Endodermal cell (in vitro differentiated cells): ENCODE results near the gene STAP1. TPM values are rescaled to one million over a fixed set of nuclear protein-coding genes. Genes with fewer than 3 reads are reported as not detected.

Experiments
- DNase-seq: peaks from one replicate; pipeline ENCODE4 v3.0.0-alpha.2; 2017
- H3K27ac ChIP-seq: 2 replicates; pipeline ENCODE4 v1.5.1; 2013; ENCODE audit warnings: mild to moderate bottlenecking, low read depth, low read length, moderate library complexity
- H3K27me3 ChIP-seq: 2 replicates; pipeline ENCODE4 v1.6.1; 2013; ENCODE audit warnings: mild to moderate bottlenecking, low read length, moderate library complexity; ENCODE audit not compliant: insufficient read depth, control insufficient read depth, poor library complexity, severe bottlenecking
- H3K36me3 ChIP-seq: 2 replicates; pipeline ENCODE4 v1.7.0; 2013; ENCODE audit warnings: mild to moderate bottlenecking, low read length, moderate library complexity; ENCODE audit not compliant: control insufficient read depth, insufficient read depth
- H3K4me1 ChIP-seq: one replicate; pipeline ENCODE4 v1.7.0; 2013; ENCODE audit warnings: low read length; ENCODE audit not compliant: control insufficient read depth, insufficient read depth
- H3K4me3 ChIP-seq: 2 replicates; pipeline ENCODE4 v1.5.1; 2013; ENCODE audit warnings: mild to moderate bottlenecking, low read length, moderate library complexity
- H3K9ac ChIP-seq: 2 replicates; pipeline ENCODE4 v1.6.1; 2013; ENCODE audit warnings: mild to moderate bottlenecking, low read length, moderate library complexity; ENCODE audit not compliant: poor library complexity, severe bottlenecking; ENCODE audit errors: extremely low read depth
- H3K9me3 ChIP-seq: 2 replicates; pipeline ENCODE4 v1.6.1; 2013; ENCODE audit warnings: mild to moderate bottlenecking, low read length, moderate library complexity; ENCODE audit not compliant: control insufficient read depth
- H3K27ac Mint-ChIP-seq: 2 replicates; pipeline ENCODE4 v1.8.0; 2020; ENCODE audit warnings: mixed read lengths
- H3K27me3 Mint-ChIP-seq: 2 replicates; pipeline ENCODE4 v1.8.0; 2021; ENCODE audit warnings: mild to moderate bottlenecking, mixed read lengths; ENCODE audit not compliant: insufficient read depth
- H3K36me3 Mint-ChIP-seq: 2 replicates; pipeline ENCODE4 v1.8.0; 2020; ENCODE audit warnings: low read depth, mixed read lengths
- H3K4me1 Mint-ChIP-seq: 2 replicates; pipeline ENCODE4 v1.8.0; 2020; ENCODE audit warnings: mixed read lengths
- H3K4me3 Mint-ChIP-seq: 2 replicates; pipeline ENCODE4 v1.8.0; 2020; ENCODE audit warnings: mild to moderate bottlenecking, moderate library complexity, mixed read lengths
- H3K9me3 Mint-ChIP-seq: 2 replicates; pipeline ENCODE4 v1.8.0; 2020; ENCODE audit warnings: mild to moderate bottlenecking, mixed read lengths
- WGBS, 2 experiments: methylation state at CpG; one replicate each; pipeline versions ENCODE4 v1.1.5 to v1.1.7; 2013; ENCODE audit warnings: missing lambda C conversion rate in 2 of 2, mixed read lengths in 1 of 2; ENCODE audit not compliant: insufficient coverage in 1 of 2, insufficient read length in 1 of 2; 5-methylcytosine and 5-hydroxymethylcytosine counted together
- total RNA-seq, 2 donors: library from RNA; stranded (reverse); fragmentation: NEBNext Ultra II Directional in 1 of 2; extraction: Animal tissue kit (Norgen Biotek cat#: 25700) in 1 of 2; gene quantifications; 2 replicates in 1 of 2; 3 replicates in 1 of 2; pipeline ENCODE4 v1.2.1, GENCODE V29; 2021
- TF ChIP-seq, protein P1 (sequence below): fragments of 200-600 bp; sonication (generic); conservative IDR thresholded peaks from 2 replicates; pipeline ENCODE4 v1.5.0; 2021; ENCODE audit warnings: antibody characterized with exemption, mild to moderate bottlenecking

Gene STAP1
- total RNA-seq, 2 donors from 2014 or later = not detected

DNA sequence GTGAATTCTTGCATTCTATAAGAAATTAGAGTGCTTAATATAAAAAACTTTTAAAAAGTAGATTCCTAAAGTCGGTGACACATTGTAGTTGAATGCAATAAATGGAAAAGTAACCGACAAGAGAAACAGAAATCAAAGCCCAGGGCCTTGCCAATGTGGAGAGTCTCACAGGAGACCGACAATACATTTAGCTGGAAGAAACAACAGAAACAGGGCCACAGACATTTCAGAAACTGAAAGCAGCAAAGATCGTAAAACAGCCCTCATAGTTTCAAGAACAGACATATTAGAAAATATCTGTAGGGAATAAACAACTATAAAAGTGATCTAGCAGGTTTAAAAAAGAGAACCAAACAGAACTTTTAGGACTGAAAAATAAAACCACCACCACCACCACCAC, 49.5 kb downstream of the STAP1 start:
- peaks cover 5% of the 10 kb centered on the region for H3K9me3 Mint-ChIP-seq
- H3K27ac ChIP-seq = no peak overlapping the region
- no peaks in the 10 kb centered on the region for H3K27me3 ChIP-seq
- no peaks in the 10 kb centered on the region for H3K27me3 Mint-ChIP-seq
- H3K27ac Mint-ChIP-seq = no peak overlapping the region
- H3K4me3 Mint-ChIP-seq = no peak overlapping the region
- peaks cover under 1% of the 10 kb centered on the region for H3K36me3 ChIP-seq
- H3K9ac ChIP-seq = no peak overlapping the region
- no peaks in the 10 kb centered on the region for H3K4me1 Mint-ChIP-seq
- no peaks in the 10 kb centered on the region for H3K9me3 ChIP-seq
- no peaks in the 10 kb centered on the region for H3K4me1 ChIP-seq
- TF ChIP-seq, protein P1, sequence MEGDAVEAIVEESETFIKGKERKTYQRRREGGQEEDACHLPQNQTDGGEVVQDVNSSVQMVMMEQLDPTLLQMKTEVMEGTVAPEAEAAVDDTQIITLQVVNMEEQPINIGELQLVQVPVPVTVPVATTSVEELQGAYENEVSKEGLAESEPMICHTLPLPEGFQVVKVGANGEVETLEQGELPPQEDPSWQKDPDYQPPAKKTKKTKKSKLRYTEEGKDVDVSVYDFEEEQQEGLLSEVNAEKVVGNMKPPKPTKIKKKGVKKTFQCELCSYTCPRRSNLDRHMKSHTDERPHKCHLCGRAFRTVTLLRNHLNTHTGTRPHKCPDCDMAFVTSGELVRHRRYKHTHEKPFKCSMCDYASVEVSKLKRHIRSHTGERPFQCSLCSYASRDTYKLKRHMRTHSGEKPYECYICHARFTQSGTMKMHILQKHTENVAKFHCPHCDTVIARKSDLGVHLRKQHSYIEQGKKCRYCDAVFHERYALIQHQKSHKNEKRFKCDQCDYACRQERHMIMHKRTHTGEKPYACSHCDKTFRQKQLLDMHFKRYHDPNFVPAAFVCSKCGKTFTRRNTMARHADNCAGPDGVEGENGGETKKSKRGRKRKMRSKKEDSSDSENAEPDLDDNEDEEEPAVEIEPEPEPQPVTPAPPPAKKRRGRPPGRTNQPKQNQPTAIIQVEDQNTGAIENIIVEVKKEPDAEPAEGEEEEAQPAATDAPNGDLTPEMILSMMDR = no peak
- no peak overlapping the region for H3K4me3 ChIP-seq
- WGBS, 2 experiments = 89 to 92% methylated on average over 3 to 4 of the region's 4 CpGs
- peaks cover 17% of the 10 kb centered on the region for H3K36me3 Mint-ChIP-seq
- DNase-seq = no peak

DNA sequence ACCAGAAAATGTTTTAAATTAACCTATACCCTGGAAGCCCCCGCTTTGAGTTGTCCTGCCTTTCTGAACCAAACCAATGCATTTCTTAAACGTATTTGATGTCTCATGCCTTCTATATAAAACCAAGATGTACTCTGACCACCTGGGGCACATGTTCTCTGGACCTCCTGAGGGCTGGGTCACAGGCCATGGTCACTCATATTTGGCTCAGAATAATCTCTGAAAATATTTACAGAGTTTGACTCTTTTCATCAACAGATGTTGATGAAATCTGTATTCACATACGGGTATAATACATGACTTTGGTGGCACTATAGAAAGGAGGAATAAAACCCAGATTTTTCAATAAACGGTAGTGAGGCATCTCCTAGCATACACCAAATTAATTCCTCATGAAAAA, 55.7 kb downstream of the STAP1 start:
- H3K4me1 ChIP-seq = no peaks in the 10 kb centered on the region
- H3K4me3 ChIP-seq = no peak overlapping the region
- DNase-seq = no peak
- no peaks in the 10 kb centered on the region for H3K9me3 ChIP-seq
- Mint-ChIP-seq H3K36me3 (peaks cover 60% of the 10 kb centered on the region), H3K27me3 (no peaks in the 10 kb centered on the region), H3K27ac (no peak overlapping the region), H3K4me1 (no peaks in the 10 kb centered on the region), H3K9me3 (peaks cover 10% of the 10 kb centered on the region), H3K4me3 (no peak overlapping the region)
- peaks cover 43% of the 10 kb centered on the region for H3K36me3 ChIP-seq
- no peaks in the 10 kb centered on the region for H3K27me3 ChIP-seq
- no peak overlapping the region for H3K27ac ChIP-seq
- TF ChIP-seq, protein P1 = no peak
- WGBS, 2 experiments = 92 to 100% methylated on average over 2 to 4 of the region's 4 CpGs
- H3K9ac ChIP-seq = no peak overlapping the region

DNA sequence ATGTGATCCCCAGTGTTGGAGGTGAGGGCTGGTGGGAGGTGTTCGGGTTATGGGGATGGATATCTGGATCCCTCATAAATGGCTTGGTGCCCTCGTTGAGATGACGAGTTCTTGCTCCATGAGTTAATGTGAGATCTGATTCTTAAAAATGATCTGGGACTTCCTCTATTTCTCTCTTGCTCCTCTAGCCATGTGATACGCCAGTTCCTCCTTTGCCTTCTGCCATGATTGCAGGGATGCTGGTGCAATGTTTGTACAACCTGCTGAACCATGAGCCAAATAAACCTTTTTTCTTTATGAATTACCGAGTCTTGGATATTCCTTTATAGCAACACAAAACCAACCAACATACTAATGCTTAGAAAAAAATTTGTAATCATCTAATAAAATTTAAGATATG, 56.6 kb downstream of the STAP1 start:
- 93 to 97% methylated on average over 4 to 5 of the region's 5 CpGs for WGBS, 2 experiments
- H3K27ac ChIP-seq = no peak overlapping the region
- no peak overlapping the region for H3K9ac ChIP-seq
- no peaks in the 10 kb centered on the region for H3K4me1 ChIP-seq
- no peak overlapping the region for H3K4me3 ChIP-seq
- Mint-ChIP-seq H3K9me3 (peaks cover 8% of the 10 kb centered on the region), H3K27me3 (no peaks in the 10 kb centered on the region), H3K4me3 (no peak overlapping the region), H3K4me1 (no peaks in the 10 kb centered on the region), H3K36me3 (peaks cover 61% of the 10 kb centered on the region), H3K27ac (no peak overlapping the region)
- TF ChIP-seq, protein P1 = no peak
- H3K27me3 ChIP-seq = no peaks in the 10 kb centered on the region
- H3K9me3 ChIP-seq = no peaks in the 10 kb centered on the region
- peaks cover 52% of the 10 kb centered on the region for H3K36me3 ChIP-seq
- no peak for DNase-seq
